LHCN-M2 (cell line): Measurements from ENCODE around the gene HIGD2A. TPM values are rescaled to one million over a fixed set of nuclear protein-coding genes. Genes with fewer than 3 reads are reported as not detected.

Experiments used
- DNase-seq: peaks from one replicate; pipeline ENCODE4 v3.0.0-alpha.2; 2012; ENCODE audit warnings: low read depth
- polyA plus RNA-seq: library from polyadenylated mRNA; unstranded; fragments of >200 nt; gene quantifications from one replicate; pipeline ENCODE4 v1.2.1, GENCODE V29; 2012; ENCODE audit warnings: missing spikeins
- total RNA-seq: library from RNA; depleted of rRNA; stranded (reverse); fragments of >200 nt; gene quantifications from 2 replicates; pipeline ENCODE4 v1.2.3, GENCODE V29; 2014; rRNA removed

HIGD2A gene
- total RNA-seq = 85.1 and 102 TPM in 2 replicates
- 208 TPM for polyA plus RNA-seq

GRCh38 chr5:176388444-176389134 is at the start of gene HIGD2A, which contains the start of gene NOP16:
HIGD2A (plus strand) TSS chr5:176388751; CDS start chr5:176388820, 69 bp downstream.
NOP16 (minus strand) TSS chr5:176388598; CDS start chr5:176388539, 59 bp downstream.
- peak; percentile 98 for DNase-seq

GRCh38 chr5:176339304-176339703 is 49.2 kb upstream of the HIGD2A start:
- no peak for DNase-seq

- no peak for DNase-seq
Measured at GRCh38 chr5:176341325-176342157, 47.0 kb upstream of the HIGD2A start.

GRCh38 chr5:176342158-176342483 is 46.4 kb upstream of the HIGD2A start:
- no peak for DNase-seq

- no peak for DNase-seq
Measured at GRCh38 chr5:176342766-176343458, 45.6 kb upstream of the HIGD2A start.

- no peak for DNase-seq
Measured at GRCh38 chr5:176350416-176350815, 38.1 kb upstream of the HIGD2A start.

GRCh38 chr5:176352116-176352878 is 36.3 kb upstream of the HIGD2A start:
- DNase-seq = no peak

GRCh38 chr5:176353533-176353932 is 35.0 kb upstream of the HIGD2A start:
- peak; percentile 95 for DNase-seq

- DNase-seq = no peak
Measured at GRCh38 chr5:176355400-176356178, 33.0 kb upstream of the HIGD2A start.

- no peak for DNase-seq
Measured at GRCh38 chr5:176356179-176356566, 32.4 kb upstream of the HIGD2A start.

GRCh38 chr5:176359658-176360057 is 28.9 kb upstream of the HIGD2A start:
- DNase-seq = peak; percentile 66

GRCh38 chr5:176360894-176361436 is 27.6 kb upstream of the HIGD2A start:
- DNase-seq = no peak

- DNase-seq = peak; percentile 88
Measured at GRCh38 chr5:176361437-176362232, 26.9 kb upstream of the HIGD2A start, which contains the start of gene KIAA1191. KIAA1191 (minus strand) TSS chr5:176361764; CDS start chr5:176359508, 2,256 bp downstream.

- no peak for DNase-seq
Measured at GRCh38 chr5:176362233-176362490, 26.4 kb upstream of the HIGD2A start.

GRCh38 chr5:176364765-176365350 is 23.7 kb upstream of the HIGD2A start:
- no peak for DNase-seq

- DNase-seq = peak; percentile 68
Measured at GRCh38 chr5:176365351-176366231, 23.0 kb upstream of the HIGD2A start, which contains the start of gene ARL10. ARL10 (plus strand) TSS chr5:176365487; CDS start chr5:176365564, 77 bp downstream.

- DNase-seq = no peak
Measured at GRCh38 chr5:176366232-176366894, 22.2 kb upstream of the HIGD2A start.

GRCh38 chr5:176368726-176369125 is 19.8 kb upstream of the HIGD2A start:
- no peak for DNase-seq
